Keratinocyte (primary cell): Measurements from ENCODE around the gene PABPN1L. TPM values are rescaled to one million over a fixed set of nuclear protein-coding genes. Genes with fewer than 3 reads are reported as not detected.

Experiments used
- DNase-seq: peaks from one replicate; pipeline ENCODE4 v3.0.0-alpha.2; 2011; ENCODE audit warnings: low read depth, missing footprints, low spot score
- FAIRE-seq: peaks from 2 replicates; lab custom pipeline; 2011; peaks lifted over from hg19 to GRCh38; lab: Jason Lieb, UNC
- H2AFZ ChIP-seq: 2 replicates; pipeline ENCODE4 v1.6.0; 2012; ENCODE audit warnings: low read length, control low read depth, inconsistent platforms; ENCODE audit not compliant: control insufficient read depth
- H3K27ac ChIP-seq: 2 replicates; pipeline ENCODE4 v1.5.1; 2011; ENCODE audit warnings: low read length; ENCODE audit not compliant: control insufficient read depth, insufficient read depth
- H3K27me3 ChIP-seq: 3 replicates; pipeline ENCODE4 v1.6.0; 2011; ENCODE audit warnings: low read length; ENCODE audit not compliant: control insufficient read depth, insufficient read depth; ENCODE audit errors: extremely low read depth
- H3K36me3 ChIP-seq, 2 experiments: 2 replicates in 1 of 2; 3 replicates in 1 of 2; pipeline ENCODE4 v1.5.1; 2011; ENCODE audit warnings: low read length in 2 of 2, mild to moderate bottlenecking in 1 of 2; ENCODE audit not compliant: control insufficient read depth in 2 of 2, insufficient read depth in 2 of 2; ENCODE audit errors: extremely low read depth in 1 of 2
- H3K4me1 ChIP-seq: 3 replicates; pipeline ENCODE4 v1.5.1; 2011; ENCODE audit warnings: low read length; ENCODE audit not compliant: control insufficient read depth, insufficient read depth; ENCODE audit errors: extremely low read depth
- H3K4me2 ChIP-seq: 3 replicates; pipeline ENCODE4 v1.6.0; 2011; ENCODE audit warnings: low read depth, low read length; ENCODE audit not compliant: control insufficient read depth, insufficient read depth; ENCODE audit errors: extremely low read depth
- H3K4me3 ChIP-seq, 3 experiments: fragments of 200-600 bp in 1 of 3; sonication (generic) in 1 of 3; 2 replicates in 2 of 3; 3 replicates in 1 of 3; pipeline ENCODE4 v1.5.1; 2011 to 2016; ENCODE audit warnings: low read length in 3 of 3, mild to moderate bottlenecking in 3 of 3, control low read depth in 2 of 3, inconsistent platforms in 1 of 3, low read depth in 1 of 3, mixed read lengths in 1 of 3, mixed run types in 1 of 3, moderate library complexity in 1 of 3; ENCODE audit not compliant: control insufficient read depth in 2 of 3, insufficient read depth in 2 of 3; ENCODE audit errors: extremely low read depth in 1 of 3
- H3K79me2 ChIP-seq: 2 replicates; pipeline ENCODE4 v1.6.0; 2012; ENCODE audit warnings: low read length; ENCODE audit not compliant: control insufficient read depth, insufficient read depth
- H3K9ac ChIP-seq: 3 replicates; pipeline ENCODE4 v1.6.0; 2011; ENCODE audit warnings: low read length; ENCODE audit not compliant: control insufficient read depth, insufficient read depth; ENCODE audit errors: extremely low read depth
- H3K9me1 ChIP-seq: 3 replicates; pipeline ENCODE4 v1.6.0; 2011; ENCODE audit warnings: low read length; ENCODE audit not compliant: control insufficient read depth, insufficient read depth; ENCODE audit errors: extremely low read depth
- H3K9me3 ChIP-seq: 2 replicates; pipeline ENCODE4 v1.5.1; 2012; ENCODE audit warnings: low read depth, low read length; ENCODE audit not compliant: control insufficient read depth
- H4K20me1 ChIP-seq: 3 replicates; pipeline ENCODE4 v1.6.0; 2011; ENCODE audit warnings: low read length; ENCODE audit not compliant: control insufficient read depth, insufficient read depth; ENCODE audit errors: extremely low read depth
- CTCF ChIP-seq, 3 experiments: IDR thresholded peaks in 1 of 3; conservative IDR thresholded peaks in 1 of 3; optimal IDR thresholded peaks in 1 of 3; 2 replicates in 2 of 3; 3 replicates in 1 of 3; pipeline versions ENCODE3 to v1.5.1; 2011; ENCODE audit warnings: low read length in 3 of 3, mild to moderate bottlenecking in 3 of 3, moderate library complexity in 2 of 3, control low read depth in 1 of 3, inconsistent platforms in 1 of 3; ENCODE audit not compliant: insufficient read depth in 2 of 3; ENCODE audit errors: extremely low read depth in 1 of 3
- EZH2 ChIP-seq: IDR thresholded peaks from one replicate; pipeline ENCODE4 v1.6.1; 2012; ENCODE audit warnings: inconsistent platforms, mild to moderate bottlenecking, low read length, moderate library complexity
- dilution Hi-C: fragments of 300-500 bp; cut with MboI; formaldehyde crosslinking; loops from one replicate; pipeline ENCODE4 v1.7.0; 2020; ENCODE audit warnings: low sequenced_read_pairs; ENCODE audit not compliant: extremely low pct_ligation_motif_present
- polyA plus RNA-seq, 5 experiments: library from polyadenylated mRNA; depleted of rRNA in 3 of 5; stranded (reverse) in 3 of 5; stranded (forward) in 1 of 5; unstranded in 1 of 5; fragments of >200 nt; gene quantifications; 1 replicate in 1 of 5; 2 replicates in 3 of 5; 3 replicates in 1 of 5; pipeline versions ENCODE4 v1.2.1 to v1.2.3, GENCODE V29; 2011 to 2012; ENCODE audit warnings: missing spikeins in 2 of 5, low read depth in 1 of 5, low replicate concordance in 1 of 5

PABPN1L gene
- polyA plus RNA-seq, 1 donor (not counting 4 experiments of a cell fraction or from before 2014, with no cell fraction given) = not detected

GRCh38 chr16:88857728-88858339 is 8.6 kb downstream of the PABPN1L start:
- H3K9me1 ChIP-seq = no peaks in the 10 kb centered on the region
- peak; percentile 44 for FAIRE-seq
- dilution Hi-C loops = no loop called here
- peak overlapping the region; percentile 19 for H3K27ac ChIP-seq
- H4K20me1 ChIP-seq = no peaks in the 10 kb centered on the region
- H3K79me2 ChIP-seq = peaks cover 5% of the 10 kb centered on the region
- peaks cover 5% of the 10 kb centered on the region for H3K4me1 ChIP-seq
- peak overlapping the region; percentile 75 for H3K4me2 ChIP-seq
- peak overlapping the region; percentile 98 for H2AFZ ChIP-seq
- peak overlapping the region; percentile 94 for H3K9ac ChIP-seq
- peak overlapping the region; percentile 70 to 100 (median 82) for H3K4me3 ChIP-seq
- H3K9me3 ChIP-seq = no peaks in the 10 kb centered on the region
- H3K36me3 ChIP-seq = peaks cover 7 to 18% of the 10 kb centered on the region in 2 experiments
- no peaks in the 10 kb centered on the region for H3K27me3 ChIP-seq
- peak; percentile 17 for DNase-seq
- TF ChIP-seq CTCF (optimal IDR thresholded peaks at IDR 0.05 in 1 of 3, IDR thresholded peaks at IDR 0.05 in 1 of 3, conservative IDR thresholded peaks at IDR 0.05 in 1 of 3; ENCODE audit: extremely low read depth in 1 of 3, insufficient read depth in 2 of 3, low read length in 3 of 3) = peak; percentile 88 to 92 (median 89)
- TF ChIP-seq EZH2 = no peak

- H3K27me3 ChIP-seq = no peaks in the 10 kb centered on the region
- peaks cover 5% of the 10 kb centered on the region for H3K79me2 ChIP-seq
- H3K9ac ChIP-seq = peak within 1 kb of the TSS; percentile 94
- peaks cover 7 to 14% of the 10 kb centered on the region in 2 experiments for H3K36me3 ChIP-seq
- DNase-seq (peak; percentile 67), FAIRE-seq (no peak)
- no peaks in the 10 kb centered on the region for H3K9me3 ChIP-seq
- H3K4me2 ChIP-seq = peak within 1 kb of the TSS; percentile 75
- dilution Hi-C loops = no loop called here
- H3K27ac ChIP-seq = peak within 1 kb of the TSS; percentile 19
- H3K4me1 ChIP-seq = peaks cover 5% of the 10 kb centered on the region
- no peaks in the 10 kb centered on the region for H3K9me1 ChIP-seq
- no peak for TF ChIP-seq EZH2
- TF ChIP-seq CTCF (optimal IDR thresholded peaks at IDR 0.05 in 1 of 3, IDR thresholded peaks at IDR 0.05 in 1 of 3, conservative IDR thresholded peaks at IDR 0.05 in 1 of 3; ENCODE audit: extremely low read depth in 1 of 3, insufficient read depth in 2 of 3, low read length in 3 of 3) = peak in 1 of 3 experiments; percentile 6
- H2AFZ ChIP-seq = peak within 1 kb of the TSS; percentile 98
- H4K20me1 ChIP-seq = no peaks in the 10 kb centered on the region
- H3K4me3 ChIP-seq = peak within 1 kb of the TSS; percentile 70 to 100 (median 82)
These were observed 9.4 kb downstream of the PABPN1L start, which contains the start of the genes GALNS and TRAPPC2L for GRCh38 chr16:88856828-88857727. TSS of gene GALNS (minus strand) at chr16:88856947. CDS start at chr16:88856877, 70 bp downstream. TSS of gene TRAPPC2L (plus strand) at chr16:88857127. CDS start at chr16:88857151, 24 bp downstream.
